A673 (cell line): ENCODE measurements around the gene YBX1.

Experiments used
- EZH2 ChIP-seq: fragments of 200-600 bp; sonication (generic); IDR thresholded peaks from 2 replicates; pipeline ENCODE4 v1.6.1; 2017; ENCODE audit warnings: borderline replicate concordance, low read depth, mild to moderate bottlenecking, mixed read lengths, antibody characterized with exemption, low read length; ENCODE audit not compliant: poor library complexity, severe bottlenecking
- TF ChIP-seq, protein P1 (sequence below): fragments of 300-800, 200-600 bp; sonication (generic); conservative IDR thresholded peaks from 2 replicates; pipeline ENCODE4 v1.5.1; 2017; ENCODE audit warnings: low read depth, mild to moderate bottlenecking, antibody characterized with exemption, low read length, moderate library complexity, mixed read lengths

DNA sequence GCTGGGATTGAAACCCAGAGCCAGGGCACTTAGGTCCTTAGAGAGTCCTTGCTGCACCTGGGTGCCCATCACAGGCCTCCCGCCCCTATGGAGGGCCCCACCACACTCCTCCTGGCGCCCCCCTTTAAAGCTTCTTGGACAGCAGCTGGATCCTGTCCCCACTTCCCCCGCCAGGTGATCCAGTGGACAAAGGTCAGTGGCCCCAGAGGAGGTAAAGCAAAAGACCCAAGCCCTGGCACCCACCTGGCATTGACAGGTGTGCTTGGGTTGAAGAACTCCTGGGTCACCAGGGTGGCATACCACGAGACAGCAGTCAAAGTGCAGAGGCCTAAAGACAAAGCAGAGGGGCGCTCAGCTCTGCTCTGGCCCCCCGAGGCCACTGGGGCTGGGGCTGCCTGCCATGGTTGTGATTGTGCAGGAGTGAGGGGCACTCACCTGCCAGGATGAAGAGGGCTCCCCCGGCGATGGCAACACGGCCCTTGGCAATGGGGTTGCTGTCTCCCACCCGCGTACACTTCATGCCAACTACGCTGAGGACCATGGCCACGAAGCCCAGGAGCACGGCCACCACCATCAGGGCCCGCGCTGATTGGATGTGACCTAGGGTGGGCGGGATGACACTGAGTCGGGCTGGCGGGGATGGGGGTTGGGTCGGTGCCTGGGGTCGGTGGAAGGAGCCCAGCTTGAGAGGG is 55.9 kb downstream of the YBX1 start:
- TF ChIP-seq, protein P1, sequence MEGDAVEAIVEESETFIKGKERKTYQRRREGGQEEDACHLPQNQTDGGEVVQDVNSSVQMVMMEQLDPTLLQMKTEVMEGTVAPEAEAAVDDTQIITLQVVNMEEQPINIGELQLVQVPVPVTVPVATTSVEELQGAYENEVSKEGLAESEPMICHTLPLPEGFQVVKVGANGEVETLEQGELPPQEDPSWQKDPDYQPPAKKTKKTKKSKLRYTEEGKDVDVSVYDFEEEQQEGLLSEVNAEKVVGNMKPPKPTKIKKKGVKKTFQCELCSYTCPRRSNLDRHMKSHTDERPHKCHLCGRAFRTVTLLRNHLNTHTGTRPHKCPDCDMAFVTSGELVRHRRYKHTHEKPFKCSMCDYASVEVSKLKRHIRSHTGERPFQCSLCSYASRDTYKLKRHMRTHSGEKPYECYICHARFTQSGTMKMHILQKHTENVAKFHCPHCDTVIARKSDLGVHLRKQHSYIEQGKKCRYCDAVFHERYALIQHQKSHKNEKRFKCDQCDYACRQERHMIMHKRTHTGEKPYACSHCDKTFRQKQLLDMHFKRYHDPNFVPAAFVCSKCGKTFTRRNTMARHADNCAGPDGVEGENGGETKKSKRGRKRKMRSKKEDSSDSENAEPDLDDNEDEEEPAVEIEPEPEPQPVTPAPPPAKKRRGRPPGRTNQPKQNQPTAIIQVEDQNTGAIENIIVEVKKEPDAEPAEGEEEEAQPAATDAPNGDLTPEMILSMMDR: no peak
- TF ChIP-seq EZH2: no peak
